HCT116 (cell line): ENCODE data around the gene PHF10. TPM values are rescaled to one million over a fixed set of nuclear protein-coding genes. Genes with fewer than 3 reads are reported as not detected.

Experiments used
- ATAC-seq: fragments of 200-7000 bp; cut with Tn5 transposase; 2 replicates; pipeline ENCODE4 v1.9.1; 2020; ENCODE audit warnings: mild to moderate bottlenecking, moderate library complexity
- BruUV-seq: library from RNA; stranded (reverse); fragments of 400-500 nt; replicated peaks from 2 replicates; lab custom pipeline; 2021; lab: Mats Ljungman, UMichigan
- CTCF ChIA-PET: fragments of 300-600 bp; sonication (Branson Sonifier 250); formaldehyde crosslinking; loops from one replicate; lab custom pipeline; 2021; ENCODE audit warnings: antibody characterized with exemption; lab: Charles Lee
- POLR2A ChIA-PET: fragments of 300-600, 350-600 bp; sonication (Branson Sonifier 250); formaldehyde crosslinking; loops from one replicate; lab custom pipeline; 2021; ENCODE audit warnings: antibody characterized with exemption; lab: Charles Lee
- RAD21 ChIA-PET, 2 experiments: fragments of 300-600 bp; sonication (Branson Sonifier 250); formaldehyde crosslinking; loops; one replicate each; lab custom pipeline; 2023; ENCODE audit warnings: low total read pairs in 2 of 2; ENCODE audit not compliant: uncharacterized antibody in 2 of 2, unreplicated experiment in 2 of 2, low non-redundant PET in 1 of 2; lab: Charles Lee
- DNase-seq: peaks from one replicate; pipeline ENCODE4 v3.0.0-alpha.2; 2010; ENCODE audit warnings: low read depth, low spot score
- H2AFZ ChIP-seq: fragments of 200-600 bp; shearing (Covaris generic), sonication (generic); 2 replicates; pipeline ENCODE4 v1.6.1; 2017; ENCODE audit warnings: low read depth, mixed run types, mixed read lengths, antibody characterized with exemption, low read length; ENCODE audit not compliant: poor library complexity, severe bottlenecking
- H3K27ac ChIP-seq: 2 replicates; pipeline ENCODE4 v1.5.1; 2012; ENCODE audit warnings: low read depth, low read length
- H3K27me3 ChIP-seq: fragments of 200-600 bp; sonication (generic); 2 replicates; pipeline ENCODE4 v1.6.1; 2016; ENCODE audit warnings: mixed run types, low read length, mixed read lengths; ENCODE audit not compliant: insufficient read depth
- H3K36me3 ChIP-seq, 2 experiments: fragments of 200-500 bp in 1 of 2; fragments of 200-600 bp in 1 of 2; sonication (Bioruptor generic) in 1 of 2; sonication (generic) in 1 of 2; 2 replicates each; pipeline versions ENCODE4 v1.5.1 to v1.6.1; 2014 to 2016; ENCODE audit warnings: low read length in 2 of 2, inconsistent platforms in 1 of 2, mixed read lengths in 1 of 2, mixed run types in 1 of 2; ENCODE audit not compliant: insufficient read depth in 2 of 2, control insufficient read depth in 1 of 2
- H3K4me1 ChIP-seq, 2 experiments: fragments of 200-600 bp in 1 of 2; sonication (generic) in 1 of 2; 2 replicates each; pipeline versions ENCODE4 v1.5.1 to v1.6.1; 2012 to 2017; ENCODE audit warnings: low read length in 2 of 2, inconsistent platforms in 1 of 2, mild to moderate bottlenecking in 1 of 2, mixed read lengths in 1 of 2, mixed run types in 1 of 2, moderate library complexity in 1 of 2; ENCODE audit not compliant: insufficient read depth in 2 of 2, control insufficient read depth in 1 of 2
- H3K4me2 ChIP-seq: fragments of 200-600 bp; sonication (generic); 2 replicates; pipeline ENCODE4 v1.6.1; 2017; ENCODE audit warnings: mixed run types, low read length, mixed read lengths
- H3K4me3 ChIP-seq, 2 experiments: fragments of 200-600 bp in 1 of 2; sonication (generic) in 1 of 2; replicated peaks in 1 of 2; 2 replicates each; pipeline ENCODE4 v1.5.1; 2011 to 2016; ENCODE audit warnings: low read length in 2 of 2, control low read depth in 1 of 2, low read depth in 1 of 2, mild to moderate bottlenecking in 1 of 2, mixed read lengths in 1 of 2, mixed run types in 1 of 2
- H3K79me2 ChIP-seq: fragments of 200-600 bp; sonication (generic); 2 replicates; pipeline ENCODE4 v1.6.1; 2017; ENCODE audit warnings: mild to moderate bottlenecking, mixed run types, low read length, moderate library complexity, mixed read lengths; ENCODE audit not compliant: insufficient read depth
- H3K9ac ChIP-seq: fragments of 200-600 bp; sonication (generic); 2 replicates; pipeline ENCODE4 v1.6.1; 2016; ENCODE audit warnings: low read length, mixed read lengths
- H3K9me2 ChIP-seq: fragments of 200-600 bp; sonication (generic), shearing (Covaris generic); 2 replicates; pipeline ENCODE4 v1.6.1; 2017; ENCODE audit warnings: mixed run types, mild to moderate bottlenecking, moderate library complexity; ENCODE audit not compliant: insufficient read depth
- H3K9me3 ChIP-seq, 2 experiments: fragments of 200-500 bp in 1 of 2; fragments of 200-600 bp in 1 of 2; sonication (Bioruptor generic) in 1 of 2; sonication (generic) in 1 of 2; 2 replicates each; pipeline ENCODE4 v1.6.1; 2014 to 2017; ENCODE audit warnings: low read length in 2 of 2, mixed read lengths in 2 of 2, inconsistent platforms in 1 of 2, low read depth in 1 of 2, mild to moderate bottlenecking in 1 of 2, mixed run types in 1 of 2, moderate library complexity in 1 of 2; ENCODE audit not compliant: control insufficient read depth in 1 of 2, insufficient read depth in 1 of 2
- H4K20me1 ChIP-seq: fragments of 200-600 bp; sonication (generic), shearing (Covaris generic); 2 replicates; pipeline ENCODE4 v1.6.1; 2017; ENCODE audit warnings: mixed run types, mild to moderate bottlenecking, moderate library complexity; ENCODE audit not compliant: insufficient read depth
- EZH2 ChIP-seq: fragments of 200-600 bp; sonication (generic); IDR thresholded peaks from 2 replicates; pipeline ENCODE4 v1.6.1; 2017; ENCODE audit warnings: antibody characterized with exemption, mixed run types
- JUND ChIP-seq: IDR thresholded peaks from 2 replicates; pipeline ENCODE4 v1.6.1; 2012
- RAD21 ChIP-seq: IDR thresholded peaks from 2 replicates; pipeline ENCODE4 v1.6.1; 2012; ENCODE audit warnings: low read depth, mild to moderate bottlenecking
- ZNF274 ChIP-seq: fragments of 200-500 bp; sonication (Bioruptor generic); IDR thresholded peaks from 2 replicates; pipeline ENCODE4 v1.6.1; 2014; ENCODE audit warnings: mild to moderate bottlenecking, low read depth, low read length, inconsistent platforms
- intact Hi-C: fragments of 100-400 bp; cut with micrococcal nuclease; formaldehyde crosslinking; loops from 2 replicates; pipeline ENCODE4 v1.10.0; 2022
- total RNA-seq: library from RNA; stranded (reverse); gene quantifications from one replicate; pipeline ENCODE4 v1.2.1, GENCODE V29; 2021; ENCODE audit not compliant: unreplicated experiment
- TF ChIP-seq, protein P1 (sequence below): IDR thresholded peaks from 2 replicates; pipeline ENCODE4 v1.6.1; 2012

The PHF10 gene
- total RNA-seq, 1 experiment from 2014 or later: 45.5 TPM

DNA sequence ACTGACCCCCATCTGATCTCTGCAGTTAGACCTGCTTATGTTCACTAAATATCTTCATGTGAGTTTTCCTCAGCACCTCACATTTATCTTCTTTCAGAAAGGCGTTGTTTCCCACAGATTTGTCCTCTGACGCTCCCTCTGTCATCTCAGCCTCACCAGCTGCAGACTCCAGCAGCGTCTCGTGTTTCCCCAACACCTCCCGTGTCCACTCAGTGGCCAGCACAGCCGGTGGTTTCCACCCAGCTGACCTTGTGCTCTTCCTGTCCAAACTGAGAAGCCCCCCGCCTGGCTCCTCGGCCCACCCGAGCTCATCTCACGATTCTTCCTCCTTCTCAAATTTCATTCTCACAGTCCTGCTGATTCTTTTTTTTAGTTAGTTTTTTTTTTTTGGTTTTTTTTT, 39.6 kb upstream of the PHF10 start:
- intact Hi-C loops: no loop called here
- Histone ChIP-seq H3K9me3 (no peaks in the 10 kb centered on the region), H2AFZ (no peak overlapping the region), H3K79me2 (no peaks in the 10 kb centered on the region), H3K4me2 (no peak overlapping the region), H3K9ac (no peak overlapping the region), H4K20me1 (no peaks in the 10 kb centered on the region), H3K4me1 (no peaks in the 10 kb centered on the region), H3K4me3 (no peak overlapping the region), H3K36me3 (peaks cover 15 to 28% of the 10 kb centered on the region in 2 experiments; a peak in 3 of 4 replicates), H3K27ac (no peak overlapping the region), H3K27me3 (no peaks in the 10 kb centered on the region), H3K9me2 (no peaks in the 10 kb centered on the region)
- TF ChIP-seq EZH2: no peak
- TF ChIP-seq, protein P1, sequence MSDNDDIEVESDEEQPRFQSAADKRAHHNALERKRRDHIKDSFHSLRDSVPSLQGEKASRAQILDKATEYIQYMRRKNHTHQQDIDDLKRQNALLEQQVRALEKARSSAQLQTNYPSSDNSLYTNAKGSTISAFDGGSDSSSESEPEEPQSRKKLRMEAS: no peak
- ChIA-PET RAD21 (interaction anchor here in 1 of 2 experiments (0.7 kb wide), 1 partner anchor 441 kb away, joined by 4 read pairs; no protein-coding TSS in a partner anchor), CTCF (no interaction called here), POLR2A (no interaction called here)
- BruUV-seq: no TSS peak
- no peak for ATAC-seq
- no peak for DNase-seq

DNA sequence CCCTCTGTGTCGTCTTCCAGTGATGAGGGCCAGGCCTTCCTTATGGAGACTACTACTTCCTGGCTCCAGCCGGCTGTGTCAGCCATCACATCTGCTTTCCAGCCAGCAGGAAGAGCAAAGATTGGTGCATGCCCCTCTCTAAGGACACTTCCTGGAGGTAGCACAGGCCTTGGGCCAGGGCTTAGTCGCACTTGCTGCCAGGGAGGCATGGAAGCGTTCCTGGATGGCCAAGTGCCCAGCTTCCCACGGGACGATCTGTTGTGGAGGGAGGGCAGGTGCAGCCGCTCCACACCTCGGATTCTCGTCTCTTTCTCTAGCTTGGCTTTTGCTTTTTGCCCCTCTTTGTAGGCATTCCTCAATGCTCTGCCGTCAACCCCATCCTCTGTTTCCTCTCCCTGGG, 39.0 kb upstream of the PHF10 start:
- Histone ChIP-seq H3K79me2 (no peaks in the 10 kb centered on the region), H3K4me2 (no peak overlapping the region), H3K4me3 (no peak overlapping the region), H3K36me3 (peaks cover 15 to 31% of the 10 kb centered on the region in 2 experiments; a peak in 3 of 4 replicates), H3K27me3 (no peaks in the 10 kb centered on the region), H3K4me1 (no peaks in the 10 kb centered on the region), H2AFZ (no peak overlapping the region), H4K20me1 (no peaks in the 10 kb centered on the region), H3K9ac (no peak overlapping the region), H3K9me3 (no peaks in the 10 kb centered on the region), H3K9me2 (no peaks in the 10 kb centered on the region), H3K27ac (no peak overlapping the region)
- ChIA-PET CTCF (no interaction called here), POLR2A (no interaction called here), RAD21 (no interaction called here)
- ATAC-seq (no peak), DNase-seq (no peak)
- TF ChIP-seq JUND: no peak
- no peak for TF ChIP-seq RAD21
- TF ChIP-seq ZNF274: no peak
- intact Hi-C loops: no loop called here
- no TSS peak for BruUV-seq
